GM19025 (cell line): ENCODE measurements around the gene SYNJ1.
A peak's percentile ranks its signal among the peaks of the same experiment; 100 is the strongest.

ENCODE experiments used
- ATAC-seq: cut with Tn5 transposase; IDR thresholded peaks from one replicate; pipeline ENCODE4 v1.9.1; 2021; ENCODE audit warnings: mild to moderate bottlenecking, low read depth, moderate library complexity; ENCODE audit not compliant: unreplicated experiment

Gene SYNJ1

DNA sequence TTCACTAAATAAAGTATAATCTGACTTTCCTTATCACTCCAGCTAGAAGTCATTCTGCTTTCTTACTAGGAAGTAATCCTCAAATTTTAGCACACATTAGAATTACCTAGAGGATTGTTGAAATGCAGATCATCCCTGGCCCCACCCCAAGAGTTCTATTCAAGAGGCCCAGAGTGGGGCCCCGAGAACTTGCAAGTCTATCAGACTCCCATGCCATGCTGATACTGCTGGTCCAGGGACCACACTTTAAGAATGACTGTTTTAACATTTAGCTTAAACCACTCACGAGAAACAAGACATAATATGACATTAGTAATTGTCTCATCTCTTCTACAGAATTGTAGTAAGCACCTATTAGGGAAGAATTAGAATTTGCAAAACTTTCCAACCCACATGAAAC lies 7.7 kb upstream of the SYNJ1 start:
- no peak for ATAC-seq

DNA sequence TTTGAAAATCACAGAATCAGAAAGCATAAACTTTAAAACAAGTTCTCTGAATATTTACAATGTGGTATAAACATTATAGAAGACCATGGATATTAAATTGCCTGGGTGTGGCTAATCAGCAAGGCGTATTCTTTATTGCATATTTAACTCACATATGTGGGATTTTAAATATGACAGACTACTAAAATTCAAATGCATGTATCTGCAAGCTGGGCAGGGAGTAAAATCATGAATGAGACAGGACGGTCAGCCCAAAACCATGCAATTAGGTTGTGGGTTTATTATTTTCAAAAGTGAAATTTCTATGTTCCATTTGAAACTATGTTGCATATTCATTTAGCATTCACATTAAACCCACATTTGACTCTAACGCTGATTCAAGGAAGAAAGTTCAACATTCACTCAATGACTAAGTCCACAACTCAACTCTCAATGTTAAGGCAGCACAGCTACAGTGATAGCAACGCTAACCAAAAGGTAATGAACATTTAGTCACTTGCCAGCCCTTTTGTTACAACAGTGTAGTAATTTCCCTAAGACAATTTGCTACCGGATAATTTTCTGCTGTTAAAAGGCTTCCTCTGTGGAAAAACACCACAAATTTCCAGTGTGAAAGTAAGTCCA lies 6.3 kb upstream of the SYNJ1 start:
- no peak for ATAC-seq

DNA sequence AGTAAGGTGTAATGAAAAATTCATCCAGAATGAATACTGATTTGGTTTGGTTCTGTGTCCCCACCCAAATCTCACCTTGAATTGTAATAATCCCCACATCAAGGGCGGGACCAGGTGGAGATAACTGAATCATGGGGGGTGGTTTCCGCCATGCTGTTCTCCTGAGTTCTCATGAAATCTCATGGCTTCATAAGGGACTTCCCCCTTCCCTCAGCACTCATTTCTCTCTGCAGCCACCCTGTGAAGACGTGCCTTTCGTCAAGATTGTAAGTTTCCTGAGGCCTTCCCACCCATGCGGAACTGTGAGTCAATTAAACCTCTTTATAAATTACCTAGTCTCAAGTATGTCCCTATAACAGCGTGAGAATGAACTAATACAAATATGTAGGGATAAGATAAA lies 5.5 kb upstream of the SYNJ1 start:
- ATAC-seq, result no peak

DNA sequence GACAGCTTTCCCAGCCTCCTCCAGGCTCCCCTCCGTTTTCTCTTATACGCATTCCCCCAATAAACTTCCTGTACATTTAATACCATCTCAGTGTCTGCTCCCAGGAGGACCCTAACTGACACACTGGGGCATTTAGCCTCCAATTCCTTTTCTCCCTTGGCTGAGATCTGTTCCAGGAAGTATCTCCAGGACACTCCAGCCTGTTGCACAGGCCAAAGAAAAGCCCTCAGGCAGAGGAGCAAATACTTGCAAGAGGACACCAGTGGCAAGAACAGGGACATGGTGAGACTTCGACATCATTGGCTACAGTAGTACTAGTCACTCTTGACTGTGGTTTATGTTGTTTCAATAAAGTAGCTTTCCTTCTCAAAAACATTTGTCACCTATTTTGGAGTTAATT lies 4.7 kb upstream of the SYNJ1 start:
- ATAC-seq, result no peak

DNA sequence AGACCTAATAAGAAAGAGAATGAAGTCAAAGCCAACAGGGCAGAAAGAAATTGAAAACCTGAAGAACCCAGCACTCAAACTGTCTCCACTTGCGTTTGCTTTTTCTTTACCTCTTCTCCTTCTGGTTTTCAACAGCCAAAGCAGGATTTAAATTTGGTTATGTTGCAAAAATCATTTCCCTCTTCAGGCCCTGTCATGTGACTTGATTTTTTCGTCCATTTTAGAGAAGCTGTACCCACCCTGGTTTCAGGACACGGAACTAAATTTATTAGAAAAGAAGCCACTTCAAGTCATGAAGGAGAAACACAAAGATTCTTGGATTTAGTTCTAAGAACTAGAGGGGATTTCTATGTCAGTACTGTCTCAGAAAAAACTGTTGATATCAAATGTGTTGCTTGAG lies 1.0 kb upstream of the SYNJ1 start:
- ATAC-seq, result no peak

DNA sequence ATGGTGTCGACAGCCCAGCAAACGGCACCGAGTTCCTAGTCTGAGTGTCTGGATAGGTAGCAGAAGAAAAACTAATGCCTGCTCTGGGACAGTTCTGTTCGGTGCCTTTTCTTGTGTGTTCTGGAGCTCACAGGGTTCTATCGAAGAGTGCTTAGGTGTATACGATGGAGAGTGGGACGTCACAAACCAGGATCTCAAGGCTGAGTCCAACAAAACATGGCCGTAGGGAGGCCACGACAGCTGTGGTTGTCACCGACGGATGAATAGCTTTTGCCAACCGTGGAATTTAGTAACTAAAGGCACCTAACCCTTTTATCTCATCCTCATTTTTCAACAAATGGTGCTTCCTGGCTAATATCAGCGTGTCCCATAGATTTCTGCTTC lies 635 bp upstream of the SYNJ1 start:
- no peak for ATAC-seq

DNA sequence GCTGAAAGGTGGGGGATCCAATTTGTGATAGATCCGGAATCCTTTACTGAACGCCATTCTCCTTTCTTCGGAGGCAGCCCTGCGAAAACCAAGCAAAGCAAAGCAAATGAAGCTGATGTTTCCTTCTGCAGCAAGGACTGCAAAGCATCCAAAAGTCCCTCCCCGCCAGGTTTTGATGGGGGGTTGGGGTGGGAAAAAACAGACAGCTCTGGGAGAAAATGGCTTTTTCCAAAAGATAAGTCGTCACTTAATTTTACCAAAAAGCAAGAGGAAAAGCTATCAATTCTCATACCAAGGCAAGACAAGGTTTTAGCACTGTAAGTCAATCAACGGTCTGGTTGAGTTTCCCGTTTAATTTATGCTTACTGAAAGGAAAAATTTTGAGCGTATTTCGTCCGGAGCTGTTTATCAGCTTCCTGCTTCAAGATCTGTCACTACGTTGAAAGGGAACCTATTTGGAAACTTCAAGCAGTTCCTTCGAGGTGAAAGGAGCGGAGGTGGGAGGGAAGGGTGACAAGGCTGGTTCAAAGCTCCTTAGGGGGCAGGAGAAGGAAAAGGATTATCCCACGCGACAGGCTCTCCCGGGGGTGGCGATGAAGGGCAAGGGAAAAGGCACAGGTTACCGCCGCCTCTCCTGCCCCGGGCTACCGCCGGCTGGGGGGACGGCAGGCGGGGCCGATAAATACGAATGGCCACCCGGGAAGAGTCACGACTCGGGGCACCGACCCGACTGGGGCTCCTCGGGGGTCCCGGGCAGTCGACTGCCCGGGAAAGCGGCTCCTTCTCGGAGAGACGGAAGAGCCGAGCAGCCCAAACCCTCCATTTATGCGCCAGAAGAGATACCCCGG lies 750 bp downstream of the SYNJ1 start:
- ATAC-seq, result peak; percentile 5

DNA sequence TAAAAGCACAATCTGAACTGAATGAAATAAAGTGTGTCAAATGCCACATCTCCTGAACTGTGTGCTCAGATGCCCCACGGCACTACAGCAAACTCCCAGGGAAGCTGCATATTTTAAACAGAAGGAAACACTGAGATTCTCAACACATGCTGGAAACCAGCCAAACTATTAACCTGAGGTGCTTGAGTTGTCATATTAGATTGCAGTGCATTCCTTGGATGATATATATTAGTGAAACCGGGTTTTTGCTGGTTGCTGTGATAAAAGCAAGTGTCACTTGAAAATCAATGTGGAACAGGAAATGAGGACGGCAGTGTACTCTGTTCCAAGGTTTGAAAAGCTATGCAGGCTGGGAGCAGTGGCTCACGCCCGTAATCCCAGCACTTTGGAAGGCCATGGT lies 8.7 kb downstream of the SYNJ1 start:
- ATAC-seq, result no peak

DNA sequence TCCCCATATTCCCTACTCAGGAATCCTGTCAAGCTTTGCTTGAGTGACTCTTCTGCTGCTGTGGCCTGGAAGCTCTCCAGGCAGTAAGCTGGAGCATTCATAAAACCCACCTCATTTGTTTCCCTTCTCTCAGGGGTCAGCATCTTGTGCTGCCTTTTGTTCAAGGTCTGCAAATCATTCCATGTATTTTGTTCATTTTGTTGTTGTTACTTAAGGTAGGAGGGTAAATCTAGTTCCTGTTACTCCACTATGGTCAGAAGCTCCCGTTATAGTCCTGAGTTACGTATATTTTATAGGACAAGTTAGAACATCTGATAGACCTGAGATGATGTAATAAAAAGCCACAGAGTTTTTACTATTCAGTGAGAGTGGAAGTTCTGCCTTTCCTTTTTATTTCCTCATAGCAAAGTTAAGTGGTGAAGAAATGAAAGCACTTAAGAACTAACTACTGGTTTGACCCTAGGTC lies 9.9 kb downstream of the SYNJ1 start:
- ATAC-seq, result no peak

DNA sequence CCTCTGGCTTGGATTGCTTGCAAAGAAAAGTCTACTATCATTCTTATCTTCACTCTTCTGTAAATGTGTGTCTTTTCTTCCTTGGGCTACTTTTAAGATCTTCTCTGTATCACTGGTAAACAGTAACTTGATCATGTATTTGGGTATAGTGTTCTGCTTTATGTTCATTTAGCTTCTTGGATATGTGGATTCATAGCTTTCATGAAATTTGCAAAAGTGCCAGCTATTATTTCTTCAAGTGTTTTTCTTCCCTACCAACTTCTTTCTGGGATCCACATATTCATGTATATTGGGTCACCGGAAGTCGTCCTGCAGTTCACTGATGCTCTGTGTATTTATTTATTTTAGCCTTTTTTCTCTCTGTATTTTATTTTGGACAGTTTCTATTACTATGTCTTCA lies 11.3 kb downstream of the SYNJ1 start:
- ATAC-seq, result no peak

DNA sequence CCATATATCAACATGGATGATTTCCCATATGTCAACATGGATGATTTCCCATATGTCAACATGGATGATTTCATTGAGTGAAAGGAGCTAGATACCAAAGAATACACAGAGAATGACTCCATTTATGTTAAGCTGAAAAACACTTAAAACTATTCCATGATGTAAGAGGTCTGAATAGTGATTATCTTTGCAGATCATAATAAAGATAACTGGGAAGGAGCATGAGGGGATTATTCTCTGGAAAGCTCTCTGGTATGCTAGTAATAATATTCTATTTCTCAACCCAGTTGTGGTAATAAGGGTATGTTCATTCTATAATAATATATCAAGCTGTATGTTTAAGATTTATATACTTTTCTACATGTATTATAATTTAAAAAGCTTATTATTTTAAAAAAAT lies 14.1 kb downstream of the SYNJ1 start:
- ATAC-seq, result no peak

DNA sequence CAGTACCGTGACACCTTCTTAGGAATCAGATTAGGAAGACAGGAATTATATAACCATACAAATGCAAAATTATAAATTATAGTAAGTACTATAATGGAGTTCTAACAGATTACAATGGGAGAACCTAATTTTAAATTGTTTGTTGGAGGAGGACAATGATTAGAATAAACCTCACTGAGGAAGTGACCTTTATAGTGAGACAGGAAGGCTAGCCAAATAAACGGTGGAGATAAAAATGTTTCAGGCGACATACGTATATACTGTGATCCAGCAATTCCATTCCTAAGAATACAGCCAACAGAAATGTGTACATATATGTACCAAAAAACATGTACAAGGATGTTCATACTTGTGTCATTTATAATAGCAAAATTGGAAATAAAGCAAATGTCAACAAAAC lies 15.2 kb downstream of the SYNJ1 start:
- ATAC-seq, result no peak

DNA sequence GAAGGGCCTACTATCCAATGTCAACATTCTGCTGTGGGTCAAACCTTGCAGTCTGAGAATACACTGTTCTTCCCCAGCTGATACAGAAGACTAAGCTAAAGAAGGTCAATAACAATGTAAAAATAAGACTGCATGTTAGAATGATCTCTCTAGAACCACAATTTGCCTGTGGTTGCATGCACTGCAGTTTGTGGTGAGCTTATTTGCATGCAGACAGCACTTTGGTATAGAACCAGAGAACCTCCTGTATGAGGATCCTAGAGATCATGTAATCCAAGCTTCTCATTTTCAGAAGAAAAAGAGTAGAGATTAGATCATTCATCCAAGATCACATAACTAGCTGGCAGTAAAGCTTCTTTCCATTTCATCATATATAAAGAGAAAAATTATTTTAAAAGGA lies 15.8 kb downstream of the SYNJ1 start:
- peak; percentile 99 for ATAC-seq

DNA sequence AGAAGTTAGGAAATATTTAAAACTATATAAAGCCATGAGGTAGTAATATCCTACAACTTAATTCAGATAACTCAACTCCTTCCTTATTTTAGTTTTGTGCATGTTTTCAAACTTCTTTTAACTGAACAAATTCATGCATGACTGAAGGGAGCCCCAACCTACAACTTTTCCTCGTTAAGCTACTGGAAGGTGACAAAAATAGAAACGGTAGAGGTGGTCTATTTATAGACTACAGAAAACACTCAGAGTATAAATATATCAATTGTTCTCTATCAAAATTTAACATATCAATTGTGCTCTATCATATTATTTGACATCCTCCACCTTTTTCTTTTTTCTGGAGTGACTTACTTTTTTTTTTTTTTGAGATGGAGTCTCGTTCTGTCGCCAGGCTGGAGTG lies 16.8 kb downstream of the SYNJ1 start:
- ATAC-seq, result no peak

DNA sequence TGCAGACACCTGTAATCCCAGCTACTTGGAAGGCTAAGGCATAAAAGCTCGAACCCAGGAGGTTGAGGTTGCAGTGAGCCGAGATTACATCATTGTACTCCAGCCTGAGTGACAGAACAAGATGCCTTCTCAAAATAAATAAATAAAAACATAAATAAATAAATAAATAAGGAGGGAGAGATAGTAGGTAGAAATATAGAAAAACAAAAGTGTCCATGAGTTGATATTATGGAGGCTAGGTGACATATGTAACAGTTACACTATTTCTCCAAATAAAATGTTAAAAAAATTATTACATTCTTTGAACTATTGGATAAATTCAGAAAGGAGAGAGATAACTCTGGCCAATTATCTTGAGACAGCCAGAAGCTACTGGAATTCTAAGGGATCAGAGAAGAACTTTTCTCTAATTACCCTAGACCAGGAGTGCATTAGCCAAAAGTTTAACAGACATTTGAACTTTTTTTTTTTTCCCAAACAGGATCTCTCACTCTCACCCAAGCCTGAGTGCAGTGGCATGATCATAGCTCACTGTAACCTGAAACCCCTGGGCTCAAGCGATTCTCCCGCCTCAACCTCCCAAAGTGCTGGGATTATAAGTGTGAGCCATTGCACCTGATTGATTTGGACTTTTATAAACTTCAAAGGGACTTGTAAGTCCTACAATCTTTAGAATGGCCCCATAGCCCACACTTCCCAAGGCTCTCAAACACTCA lies 17.6 kb downstream of the SYNJ1 start:
- ATAC-seq, result no peak

DNA sequence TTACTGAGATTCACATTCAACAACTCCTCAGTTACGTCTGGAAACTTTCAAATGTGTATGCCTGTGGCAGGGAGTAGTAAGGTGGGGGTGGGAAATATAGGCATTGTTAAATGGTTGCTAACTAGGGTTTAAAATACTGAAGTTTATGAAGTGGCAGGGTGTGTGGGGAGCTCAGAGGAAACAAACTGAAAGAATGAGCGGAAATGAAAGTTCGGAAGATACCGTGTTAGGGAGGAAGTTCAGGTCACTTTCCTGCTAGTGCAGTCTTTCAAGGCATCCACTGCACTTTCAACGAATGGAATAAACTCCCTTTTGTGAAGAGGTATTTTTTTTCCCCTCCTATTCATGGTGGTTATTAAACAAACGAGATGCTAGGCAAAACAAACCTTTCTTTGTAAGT lies 19.7 kb downstream of the SYNJ1 start:
- no peak for ATAC-seq

DNA sequence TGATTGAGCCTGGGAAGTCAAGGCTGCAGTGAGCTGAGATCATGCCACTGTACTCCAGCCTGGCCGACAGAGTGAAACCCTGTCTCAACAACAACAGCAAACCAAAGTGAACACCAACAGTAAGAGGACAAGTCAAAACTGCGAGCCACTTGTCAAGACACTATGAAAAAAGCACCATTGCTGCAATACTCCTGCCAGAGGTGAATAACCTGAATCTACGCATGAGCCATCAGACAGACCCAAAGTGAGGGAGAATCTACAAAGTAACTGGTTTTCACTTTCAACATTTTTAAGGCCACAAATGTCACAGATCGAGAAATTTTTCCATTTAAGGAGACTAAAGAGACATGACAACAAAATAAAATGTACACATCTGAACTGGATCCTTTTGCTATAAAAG lies 21.9 kb downstream of the SYNJ1 start:
- ATAC-seq, result no peak

DNA sequence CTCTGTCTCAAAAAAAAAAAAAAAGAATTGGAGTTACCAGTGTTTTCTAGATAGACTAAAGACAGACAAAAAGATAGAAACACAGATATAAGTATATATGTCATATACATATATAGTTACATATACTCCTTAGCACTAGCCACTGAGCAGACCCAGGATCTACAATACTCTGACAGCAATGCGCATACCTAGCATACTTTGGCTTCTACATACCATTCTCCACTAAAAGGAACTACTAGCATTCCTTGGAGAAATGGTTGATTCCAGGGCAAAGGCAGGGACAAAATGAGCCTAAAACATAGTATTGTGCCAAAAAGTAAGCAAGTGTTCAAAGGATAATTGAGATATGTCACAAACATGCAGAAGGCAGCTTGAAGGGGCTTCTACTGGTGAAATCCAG lies 22.7 kb downstream of the SYNJ1 start:
- no peak for ATAC-seq

DNA sequence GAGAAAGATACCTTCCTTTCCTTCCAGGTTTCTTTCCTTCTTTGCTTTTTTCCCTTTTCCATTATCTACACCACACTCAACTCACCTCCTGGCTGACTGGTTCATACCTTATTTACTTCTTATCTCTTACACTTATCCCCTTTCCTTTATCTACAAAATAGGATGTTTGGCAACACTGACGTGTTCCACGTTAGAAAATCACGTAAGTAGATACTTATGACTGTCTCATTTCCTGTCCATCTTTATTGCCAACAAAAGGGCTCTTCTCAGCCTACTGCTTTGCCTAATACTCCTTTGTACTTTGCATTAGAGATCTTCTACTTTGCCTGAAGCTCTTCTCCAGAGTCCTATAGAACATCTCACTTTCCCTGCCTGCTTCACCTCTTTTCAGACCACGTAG lies 25.1 kb downstream of the SYNJ1 start:
- ATAC-seq, result no peak

DNA sequence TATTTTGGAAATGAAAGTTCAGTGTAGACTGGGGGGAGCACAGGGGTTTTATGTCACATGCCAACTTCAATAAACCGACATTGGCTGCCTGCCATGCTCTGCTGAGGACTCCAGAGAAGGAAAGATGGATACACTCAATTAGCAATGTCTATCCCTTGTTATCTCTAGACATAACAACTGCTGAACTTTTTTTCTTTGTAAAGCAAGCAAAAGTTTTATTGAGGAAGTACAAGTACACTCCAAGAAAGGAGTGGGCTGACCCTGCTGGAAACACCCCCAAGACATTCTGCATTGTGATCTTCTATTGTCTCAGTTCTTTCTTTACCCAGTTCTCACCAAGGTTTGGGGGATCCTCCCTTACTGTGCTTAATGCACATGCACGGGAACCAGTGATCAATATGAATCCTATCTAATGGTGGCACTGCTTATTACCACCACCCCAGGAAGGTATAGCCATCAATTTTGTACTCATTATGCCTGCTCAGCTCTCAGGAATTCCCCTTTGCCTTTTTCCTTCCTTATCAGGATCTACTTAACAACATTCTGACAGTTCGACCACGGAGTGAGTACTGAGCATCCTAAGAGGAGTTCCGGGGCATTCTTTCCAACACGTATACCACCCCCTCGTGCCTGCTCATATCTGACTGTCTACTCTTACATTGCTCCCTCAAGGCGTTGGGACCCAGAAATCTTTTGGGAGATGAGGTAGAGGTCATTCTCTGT lies 28.7 kb downstream of the SYNJ1 start:
- no peak for ATAC-seq

DNA sequence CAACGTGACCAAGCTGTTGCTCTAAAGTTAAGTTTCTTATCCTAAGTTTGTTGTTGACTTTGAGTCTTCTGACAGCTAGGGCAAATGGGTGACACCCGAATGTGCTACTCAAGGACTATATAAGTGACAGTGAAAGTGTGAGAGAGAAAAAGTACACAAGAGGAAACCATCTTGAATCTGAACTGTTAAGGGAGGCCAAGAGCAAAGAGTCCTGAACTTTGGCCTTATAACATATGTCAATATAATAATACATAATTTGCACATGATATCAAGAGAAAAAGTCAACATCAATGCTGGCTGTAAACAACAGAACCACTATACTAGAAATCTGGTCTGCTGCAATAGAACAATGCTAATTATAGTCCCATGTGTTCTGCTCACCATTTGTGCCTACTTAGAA lies 29.5 kb downstream of the SYNJ1 start:
- ATAC-seq, result no peak
